Measurements from ENCODE around the gene CERK. TPM values are rescaled to one million over a fixed set of nuclear protein-coding genes. Genes with fewer than 3 reads are reported as not detected.

CERK gene
- total and polyA plus RNA-seq, 9 of the 15 experiments (the other 6 are each of a cell fraction or from before 2014, with no cell fraction given) = 1.1 to 14.9 (median 8.7) TPM

- no peak overlapping the region for H3K4me3 ChIP-seq
- no peak for FAIRE-seq
- in situ Hi-C loops (cut with MboI) (no loop called here), intact Hi-C loops (cut with micrococcal nuclease) (no loop called here)
- H3K4me1 ChIP-seq (replicated peaks in 1 of 2; ENCODE audit: control insufficient read depth in 2 of 2, insufficient read depth in 2 of 2, low read length in 2 of 2) = peaks cover 9 to 57% of the 10 kb centered on the region in 2 experiments; a peak in 4 of 5 replicates
- no peaks in the 10 kb centered on the region for H4K20me1 ChIP-seq (replicated peaks; ENCODE audit: control insufficient read depth, insufficient read depth, low read length)
- CTCF ChIA-PET (ENCODE audit: low intra/inter-chr PET ratio) = no interaction called here
- TF ChIP-seq NR2C1 (IDR thresholded peaks at IDR 0.05) (peak; percentile 79), NR2C1 (tag; IDR thresholded peaks at IDR 0.05) (peak; percentile 80), NR2C2 (CRISPR knock-in tag; IDR thresholded peaks at IDR 0.05) (no peak), NR2C2 (tag; IDR thresholded peaks at IDR 0.05) (peak; percentile 35; the same call in 1 of the 2 replicates), XRCC5 (IDR thresholded peaks at IDR 0.05; ENCODE audit: low read depth, low read length) (no peak)
- DNase-seq (ENCODE audit: extremely low read depth in 1 of 4, low spot score in 3 of 4) = no peak
- no TSS peak for BruUV-seq (replicated peaks)
- no peak overlapping the region for H3K4me2 ChIP-seq (ENCODE audit: insufficient read depth, low read length)
- H3K36me3 ChIP-seq (ENCODE audit: control insufficient read depth, insufficient read depth, low read length) = peaks cover 2% of the 10 kb centered on the region; the same call in 2 of the 3 replicates
- POLR2A ChIA-PET = no interaction called here
- no peak overlapping the region for H2AFZ ChIP-seq (ENCODE audit: low read depth, low read length)
- H3K9me1 ChIP-seq (ENCODE audit: control insufficient read depth, insufficient read depth, low read length) = no peaks in the 10 kb centered on the region
- peaks cover 24% of the 10 kb centered on the region for H3K79me2 ChIP-seq (ENCODE audit: control insufficient read depth, insufficient read depth, low read length)
- no peaks in the 10 kb centered on the region for H3K9me3 ChIP-seq (replicated peaks; ENCODE audit: control insufficient read depth, insufficient read depth, low read depth, low read length)
- H3K9ac ChIP-seq (ENCODE audit: insufficient read depth in 1 of 2, low read depth in 2 of 2, low read length in 2 of 2) = 0 out of 4 replicates have a peak overlapping the region, but pooled peaks of 1 of the 2 experiments have one; percentile 20
- H3K27ac ChIP-seq (ENCODE audit: extremely low read depth, low read depth, low read length) = no peak overlapping the region
- 85% methylated on average over 6 of the region's 15 CpGs for WGBS (ENCODE audit: insufficient coverage, low coverage, missing lambda C conversion rate)
- no peaks in the 10 kb centered on the region for H3K27me3 ChIP-seq (ENCODE audit: control insufficient read depth in 2 of 2, insufficient read depth in 2 of 2, low read length in 2 of 2)
- ATAC-seq = no peak
Observed at GRCh38 chr22:46656856-46657654, 81.0 kb downstream of the CERK start.
